ENCODE data around the gene HOXC9.

GRCh38 chr12:54044425-54045103 lies 44.6 kb downstream of the HOXC9 start:
- TF ChIP-seq CTCF (IDR thresholded peaks at IDR 0.05) (no peak), ZFX (IDR thresholded peaks at IDR 0.05; ENCODE audit: borderline replicate concordance) (no peak)

Data from 22Rv1 (cell line).